Sigmoid colon (tissue), 4 donors: ENCODE results near the gene ZFR2.

Experiments used
- EP300 ChIP-seq, 4 donors: sonication (generic); formaldehyde crosslinking; IDR thresholded peaks; one replicate each; pipeline ENCODE4 v1.6.1; 2017; ENCODE audit warnings: antibody characterized with exemption in 4 of 4
- POLR2A ChIP-seq, 2 donors: fragments of 450-650 bp; IDR thresholded peaks; one replicate each; pipeline ENCODE4 v1.6.1; 2016; ENCODE audit warnings: antibody characterized with exemption in 2 of 2, mild to moderate bottlenecking in 2 of 2, moderate library complexity in 2 of 2
- POLR2AphosphoS5 ChIP-seq, 4 donors: sonication (generic); formaldehyde crosslinking; IDR thresholded peaks; one replicate each; pipeline ENCODE4 v1.6.1; 2017; ENCODE audit warnings: antibody characterized with exemption in 4 of 4
- TF ChIP-seq, protein P1 (sequence below), 4 experiments: fragments of 450-650 bp in 3 of 4; fragments of 200-600 bp in 1 of 4; IDR thresholded peaks; one replicate each; pipeline ENCODE4 v1.5.1; 2016 to 2019; ENCODE audit warnings: antibody characterized with exemption in 4 of 4, mild to moderate bottlenecking in 3 of 4, moderate library complexity in 2 of 4

DNA sequence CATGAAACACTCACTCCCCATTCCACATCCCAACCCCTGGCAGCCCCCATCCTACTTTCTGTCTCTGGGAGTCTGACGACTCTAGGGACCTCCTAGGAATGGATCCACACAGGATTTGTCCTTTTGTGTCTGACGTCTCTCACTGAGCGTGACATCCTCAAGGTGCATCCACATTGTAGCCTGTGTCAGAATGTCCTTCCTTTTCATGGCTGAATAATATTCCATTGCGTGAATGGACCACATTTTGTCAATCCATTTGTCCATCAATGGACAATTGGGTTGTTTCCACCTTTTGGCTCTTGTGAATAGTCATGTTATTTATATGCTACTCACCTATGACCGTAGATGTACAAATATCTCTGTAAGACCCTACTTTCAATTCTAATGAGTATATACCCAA lies 47.2 kb upstream of the ZFR2 start:
- no peak for TF ChIP-seq POLR2AphosphoS5 (IDR thresholded peaks at IDR 0.05)
- TF ChIP-seq, protein P1, sequence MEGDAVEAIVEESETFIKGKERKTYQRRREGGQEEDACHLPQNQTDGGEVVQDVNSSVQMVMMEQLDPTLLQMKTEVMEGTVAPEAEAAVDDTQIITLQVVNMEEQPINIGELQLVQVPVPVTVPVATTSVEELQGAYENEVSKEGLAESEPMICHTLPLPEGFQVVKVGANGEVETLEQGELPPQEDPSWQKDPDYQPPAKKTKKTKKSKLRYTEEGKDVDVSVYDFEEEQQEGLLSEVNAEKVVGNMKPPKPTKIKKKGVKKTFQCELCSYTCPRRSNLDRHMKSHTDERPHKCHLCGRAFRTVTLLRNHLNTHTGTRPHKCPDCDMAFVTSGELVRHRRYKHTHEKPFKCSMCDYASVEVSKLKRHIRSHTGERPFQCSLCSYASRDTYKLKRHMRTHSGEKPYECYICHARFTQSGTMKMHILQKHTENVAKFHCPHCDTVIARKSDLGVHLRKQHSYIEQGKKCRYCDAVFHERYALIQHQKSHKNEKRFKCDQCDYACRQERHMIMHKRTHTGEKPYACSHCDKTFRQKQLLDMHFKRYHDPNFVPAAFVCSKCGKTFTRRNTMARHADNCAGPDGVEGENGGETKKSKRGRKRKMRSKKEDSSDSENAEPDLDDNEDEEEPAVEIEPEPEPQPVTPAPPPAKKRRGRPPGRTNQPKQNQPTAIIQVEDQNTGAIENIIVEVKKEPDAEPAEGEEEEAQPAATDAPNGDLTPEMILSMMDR (IDR thresholded peaks at IDR 0.05) = no peak
- TF ChIP-seq EP300 (IDR thresholded peaks at IDR 0.05) = no peak
- TF ChIP-seq POLR2A (IDR thresholded peaks at IDR 0.05) = no peak
